Activated T-cell treated with anti-CD3 and anti-CD28 coated beads for 4 hours (primary cell): ENCODE data around the gene ULK2.
"Not testable (repeated sequence)": the region's sequence is repeated elsewhere in the genome, so short reads cannot be mapped to it uniquely, and the experiment has no call there.

ENCODE experiments used
- DNase-seq: peaks from one replicate; pipeline ENCODE4 v3.0.0-alpha.2; 2020

ULK2 gene

DNA sequence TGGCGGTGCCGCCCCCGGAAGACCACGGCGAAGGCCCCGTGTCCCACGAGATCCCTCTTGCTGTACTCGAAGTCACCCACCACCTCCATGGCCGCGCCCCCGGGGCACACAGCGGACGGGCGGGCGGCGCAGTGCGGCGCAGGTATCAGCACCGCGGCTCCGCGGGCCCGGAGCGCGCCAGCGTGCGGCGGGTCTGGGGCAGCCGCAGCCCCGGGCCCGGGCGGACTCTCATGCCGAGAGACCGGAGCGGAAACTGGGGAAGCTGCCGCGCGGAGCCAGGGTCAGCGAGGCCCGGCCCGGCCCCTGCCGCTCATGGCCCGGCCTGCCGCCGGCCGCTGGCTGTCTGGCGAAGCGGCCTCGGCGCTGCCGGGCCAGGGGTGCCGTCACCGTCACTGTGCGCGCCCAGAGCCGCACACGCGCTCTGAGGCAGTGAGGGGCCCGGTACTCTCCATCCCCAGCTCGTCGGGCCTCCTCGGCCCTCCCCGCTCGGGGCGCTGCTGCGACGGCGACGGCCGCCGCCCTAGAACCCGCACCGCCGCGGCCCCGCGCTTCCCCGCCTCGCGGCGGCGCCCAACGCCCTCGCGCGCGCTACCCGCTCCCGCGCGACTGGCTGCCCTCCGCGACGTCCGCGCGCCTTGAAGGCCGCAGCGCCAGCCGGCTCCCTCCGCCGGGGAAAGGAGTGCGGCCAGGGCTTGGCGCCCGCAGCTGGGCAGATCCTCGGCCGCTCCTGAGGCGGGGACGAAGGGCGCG is at the start of gene ULK2:
Gene ULK2 (minus strand): TSS at position 608 of the 750 bp plus-strand sequence. CDS start 519 bp downstream, at position 89.
- DNase-seq = peak; percentile 34

DNA sequence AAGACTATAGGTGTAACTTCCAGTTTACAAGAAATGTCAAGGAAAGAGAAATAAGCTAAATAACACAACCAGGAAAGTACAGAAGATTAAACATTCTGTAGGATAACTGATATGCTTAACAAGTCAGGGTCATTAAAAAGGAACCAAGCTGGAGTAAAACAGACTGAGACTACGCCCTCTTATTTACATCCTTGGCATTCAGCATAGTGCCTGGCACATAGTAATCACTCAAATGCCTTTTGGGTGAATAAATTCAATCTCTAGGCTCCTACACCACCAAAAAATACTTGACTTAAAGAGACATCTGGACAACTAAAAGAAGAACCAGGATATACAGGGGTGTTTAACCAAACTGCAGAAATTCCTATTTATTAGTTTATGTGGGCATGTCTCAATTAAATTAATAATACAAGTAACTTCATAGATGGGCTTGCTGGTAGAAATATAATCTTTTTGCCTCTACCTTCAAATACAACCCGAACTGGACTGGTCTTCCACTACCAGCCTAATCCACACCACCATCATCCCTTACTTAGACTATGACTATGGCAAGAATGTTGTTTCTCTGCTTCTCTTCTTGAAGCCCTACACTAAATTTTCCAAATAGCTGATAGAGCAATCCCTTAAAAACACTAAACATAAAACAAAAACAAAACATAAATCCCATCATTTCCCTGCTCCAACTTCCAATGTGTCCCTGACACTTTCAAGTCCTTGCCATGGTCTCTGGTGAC is 47.7 kb upstream of the ULK2 start:
- DNase-seq = no peak

DNA sequence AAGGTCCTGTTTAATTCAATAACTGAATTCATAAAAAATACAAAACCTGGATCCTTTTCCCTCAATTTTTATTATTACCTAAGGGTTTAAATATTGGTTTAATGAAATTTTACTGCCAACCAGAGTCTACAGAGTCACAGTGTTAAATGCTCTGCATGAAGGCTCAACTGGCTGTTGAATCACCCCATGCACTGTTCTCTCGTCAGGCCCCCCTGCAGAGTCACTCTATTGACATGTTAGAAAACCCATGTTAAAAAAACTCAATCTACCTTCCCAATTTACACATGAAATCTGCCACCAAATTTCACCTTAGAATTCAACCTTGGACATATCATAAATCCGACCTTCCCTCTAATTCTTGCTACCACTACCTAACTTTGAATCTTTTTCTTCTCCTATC is 43.3 kb upstream of the ULK2 start:
- no peak for DNase-seq

DNA sequence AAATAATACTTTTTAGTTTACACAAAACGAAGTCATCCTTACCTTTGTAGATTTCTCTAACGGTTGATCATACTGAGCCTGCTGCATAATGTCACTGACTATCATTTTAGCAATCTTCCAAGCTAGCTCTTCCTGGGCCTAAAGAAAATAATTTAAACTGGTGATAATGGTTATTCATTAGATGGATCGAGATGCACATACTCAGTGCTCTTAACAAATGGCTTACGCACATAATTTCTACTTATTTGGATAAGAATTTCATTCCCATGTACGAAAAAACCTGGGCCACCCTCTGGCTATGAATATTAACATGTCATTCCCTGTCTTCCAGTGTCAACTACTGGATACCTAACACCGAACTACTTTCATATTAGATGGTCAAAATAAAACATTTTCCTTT is 41.4 kb upstream of the ULK2 start:
- DNase-seq = no peak

DNA sequence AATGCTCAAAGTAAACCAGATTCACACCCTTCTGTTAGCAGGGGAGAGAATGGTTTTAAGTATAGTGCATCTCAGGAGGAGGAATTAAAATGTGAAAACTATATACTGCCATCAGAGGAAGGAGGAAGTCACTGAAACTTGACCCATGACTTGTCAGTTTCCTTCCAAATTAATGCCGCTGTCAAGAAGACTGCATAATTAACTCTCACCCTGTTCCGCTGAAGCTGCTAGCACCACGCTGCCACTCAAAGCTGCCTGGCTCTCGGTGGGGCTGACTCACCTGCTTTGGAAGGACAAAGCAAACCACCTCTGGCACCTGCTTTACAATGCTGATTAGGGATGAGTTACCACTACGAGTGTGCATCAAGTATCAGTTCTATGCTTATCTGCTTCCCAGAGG is 37.8 kb upstream of the ULK2 start:
- no peak for DNase-seq

DNA sequence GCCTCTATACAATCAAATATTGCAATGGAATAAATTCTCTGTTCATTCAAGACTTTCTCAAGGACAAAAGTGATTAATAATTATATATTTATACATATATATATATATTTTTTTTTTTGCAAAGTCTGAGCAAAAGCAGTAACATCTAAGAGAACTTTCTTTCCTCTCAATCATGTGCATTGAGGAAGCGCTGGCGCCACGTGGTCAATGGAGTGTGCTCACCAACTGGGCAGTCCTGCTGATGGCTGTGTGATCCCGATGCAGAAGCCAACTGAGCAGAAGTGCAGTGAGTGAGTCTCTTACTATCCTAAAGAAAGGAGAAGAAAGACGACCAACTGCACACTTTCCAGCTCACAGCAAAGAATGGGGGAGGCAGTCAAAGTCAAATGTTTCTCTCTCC is 37.2 kb upstream of the ULK2 start:
- no peak for DNase-seq

DNA sequence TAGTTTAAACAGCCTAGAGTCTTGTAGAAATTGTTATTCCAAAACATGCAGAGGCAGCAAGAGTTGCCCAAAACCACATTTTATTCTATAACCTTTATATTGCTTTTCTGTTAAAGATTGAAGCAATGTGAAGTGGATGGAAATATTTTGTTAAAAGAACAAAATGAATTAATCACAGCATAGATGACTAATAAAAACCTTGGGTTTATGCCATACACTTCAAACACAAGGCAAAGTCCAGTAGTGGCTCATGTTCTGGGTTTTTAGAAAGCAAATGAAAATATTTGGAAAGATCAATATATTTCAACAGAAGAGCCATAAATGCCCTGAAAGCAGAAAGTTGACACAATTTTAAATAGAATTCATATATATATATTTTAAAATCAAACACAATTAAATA is 36.7 kb upstream of the ULK2 start:
- DNase-seq = no peak

DNA sequence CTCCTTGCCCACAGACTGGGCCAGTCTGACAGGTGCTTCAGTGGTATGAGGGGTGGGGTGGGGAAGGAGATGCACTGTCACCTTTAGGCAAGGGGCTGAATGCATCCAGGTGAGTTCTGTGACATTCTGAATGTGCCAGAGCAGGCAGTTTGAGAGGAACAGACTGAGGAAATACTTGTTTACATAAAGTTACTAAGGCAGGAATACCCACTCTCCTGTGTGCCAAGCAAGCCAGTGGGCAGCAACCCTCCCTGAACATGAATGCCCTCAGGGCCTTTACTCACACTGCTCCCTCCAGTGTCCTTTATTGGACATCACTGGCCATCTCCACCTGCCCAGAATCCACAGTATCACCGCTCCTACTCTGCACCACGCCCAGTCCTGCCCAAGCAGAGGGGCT is 33.1 kb upstream of the ULK2 start:
- no peak for DNase-seq

DNA sequence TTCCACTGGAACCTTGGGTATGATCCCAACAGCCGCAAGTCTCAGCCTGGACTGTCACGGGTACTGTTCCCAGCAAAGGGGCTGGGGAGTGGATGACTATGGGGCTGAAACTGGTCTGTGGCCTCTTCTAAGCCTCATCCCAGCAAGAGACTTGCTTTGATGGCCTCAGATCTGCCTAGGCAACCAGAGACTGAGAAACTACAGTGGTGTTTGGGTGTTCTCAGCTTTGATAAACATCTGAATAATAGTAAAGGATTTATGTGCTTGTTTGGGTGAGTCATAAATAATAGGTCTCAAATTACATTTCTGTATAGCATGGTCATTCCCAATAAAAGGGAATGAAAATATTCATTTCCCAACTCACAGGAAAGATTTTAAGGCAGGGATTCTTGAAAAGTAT is 30.2 kb upstream of the ULK2 start:
- no peak for DNase-seq

DNA sequence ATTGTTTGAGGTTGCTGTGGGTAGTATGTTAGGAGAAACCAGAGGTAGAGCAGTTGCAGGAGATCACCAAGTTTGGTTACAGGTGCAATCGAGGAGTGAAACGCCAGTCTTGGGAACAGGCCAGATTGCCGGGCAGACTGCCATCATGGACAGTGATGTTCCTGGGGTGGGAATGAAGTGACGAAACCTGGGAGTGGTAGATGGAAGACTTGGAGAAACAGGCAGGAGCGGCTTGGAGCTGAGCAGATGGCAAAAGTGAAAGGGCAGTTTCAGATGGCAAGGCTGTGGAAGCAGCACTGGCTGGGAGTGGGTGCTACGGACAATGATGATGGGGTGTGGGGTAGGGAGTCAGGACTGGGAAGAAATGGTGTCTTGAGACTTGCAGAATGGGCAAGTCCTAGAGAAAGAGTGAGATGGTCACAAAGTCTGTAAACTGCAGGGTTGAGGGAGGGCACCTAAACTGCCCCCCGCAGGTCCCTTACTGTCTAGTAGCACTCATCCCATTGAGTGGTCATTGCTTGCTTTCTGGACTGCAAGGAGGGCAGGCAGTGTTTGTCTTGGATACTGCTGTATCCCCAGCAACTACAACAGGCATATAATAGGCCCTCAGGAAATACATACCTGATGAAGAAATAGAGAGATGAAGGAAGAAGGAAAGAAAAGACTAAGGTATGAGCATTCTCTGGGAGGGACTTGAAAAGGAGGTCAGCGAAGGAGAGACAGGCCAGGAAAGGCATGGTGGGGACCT is 29.5 kb upstream of the ULK2 start:
- no peak for DNase-seq

DNA sequence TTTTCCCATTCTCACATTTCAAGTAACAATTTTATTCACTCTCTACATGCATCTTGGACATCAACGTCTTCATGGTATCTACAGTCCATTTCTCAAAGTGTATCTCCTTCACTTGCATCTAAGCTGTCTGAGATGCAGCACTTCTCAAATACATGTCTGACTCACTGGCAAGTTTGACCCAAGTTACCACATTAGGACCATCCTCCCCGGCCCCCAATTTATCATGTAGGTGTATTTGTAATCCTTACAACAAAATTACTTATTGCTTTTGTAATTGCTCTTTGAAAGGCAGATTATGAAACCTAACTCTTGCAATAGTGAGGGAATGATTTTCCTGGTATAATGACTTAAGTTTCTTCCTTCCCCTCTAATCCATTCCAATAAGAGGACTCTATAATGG is 28.9 kb upstream of the ULK2 start:
- DNase-seq = no peak

DNA sequence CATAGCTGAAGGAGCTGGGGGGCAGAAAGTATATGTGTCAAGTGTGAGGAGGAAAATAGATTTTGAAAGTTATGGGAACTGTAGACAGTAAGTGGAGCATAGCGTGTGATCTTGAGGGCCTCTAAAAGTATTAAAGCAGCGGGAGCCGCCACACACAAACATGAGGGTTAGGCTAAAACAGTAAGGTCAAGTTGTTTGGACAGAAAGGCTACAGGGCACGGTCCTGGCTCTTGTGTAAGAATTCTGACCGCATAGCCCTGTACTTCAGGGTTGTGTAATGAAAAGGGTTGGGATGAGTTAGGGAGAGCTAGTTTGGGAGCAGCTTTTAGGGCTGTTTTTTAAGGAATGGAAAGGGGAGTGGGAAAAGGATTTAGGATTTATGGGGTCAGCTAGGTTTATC is 22.8 kb upstream of the ULK2 start:
- not testable (repeated sequence) for DNase-seq

DNA sequence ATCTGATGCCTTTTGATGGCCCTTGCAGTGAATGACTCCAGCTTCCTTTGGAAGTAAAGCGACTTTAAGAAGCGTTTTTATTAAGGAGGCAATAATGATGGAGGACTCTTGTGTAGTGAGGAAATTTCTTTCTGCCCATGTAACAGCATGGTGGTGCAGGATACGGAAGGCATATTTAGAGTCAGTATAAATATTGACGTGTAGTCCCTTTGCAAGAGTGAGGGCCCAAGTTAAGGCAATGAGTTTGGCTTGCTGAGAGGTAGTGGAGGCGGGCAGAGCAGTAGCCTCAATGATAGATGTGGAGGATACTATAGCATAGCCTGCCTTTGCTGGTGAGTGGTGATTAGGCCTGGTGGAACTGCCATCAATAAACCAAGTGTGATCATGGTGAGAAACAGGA is 22.3 kb upstream of the ULK2 start:
- DNase-seq = not testable (repeated sequence)

DNA sequence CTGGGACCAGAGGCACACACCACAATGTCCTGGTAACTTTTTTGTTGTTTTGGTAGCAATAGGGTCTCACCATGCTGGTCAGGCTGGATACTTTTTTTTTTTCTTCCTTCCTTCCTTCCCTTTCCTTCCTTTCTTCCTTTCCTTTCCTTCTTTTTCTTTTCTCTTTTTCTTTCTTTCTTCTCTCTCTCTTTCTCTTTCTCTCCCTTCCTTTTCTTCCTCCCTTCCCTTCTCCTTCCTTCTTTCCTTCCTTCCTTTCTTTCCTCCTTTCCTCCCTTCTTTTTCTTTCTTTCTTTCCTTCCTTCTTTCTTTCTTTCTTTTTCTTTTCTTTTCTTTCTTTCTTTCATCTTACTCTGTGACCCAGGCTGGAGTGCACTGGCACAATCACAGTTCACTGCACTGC is 18.4 kb upstream of the ULK2 start:
- no peak for DNase-seq

DNA sequence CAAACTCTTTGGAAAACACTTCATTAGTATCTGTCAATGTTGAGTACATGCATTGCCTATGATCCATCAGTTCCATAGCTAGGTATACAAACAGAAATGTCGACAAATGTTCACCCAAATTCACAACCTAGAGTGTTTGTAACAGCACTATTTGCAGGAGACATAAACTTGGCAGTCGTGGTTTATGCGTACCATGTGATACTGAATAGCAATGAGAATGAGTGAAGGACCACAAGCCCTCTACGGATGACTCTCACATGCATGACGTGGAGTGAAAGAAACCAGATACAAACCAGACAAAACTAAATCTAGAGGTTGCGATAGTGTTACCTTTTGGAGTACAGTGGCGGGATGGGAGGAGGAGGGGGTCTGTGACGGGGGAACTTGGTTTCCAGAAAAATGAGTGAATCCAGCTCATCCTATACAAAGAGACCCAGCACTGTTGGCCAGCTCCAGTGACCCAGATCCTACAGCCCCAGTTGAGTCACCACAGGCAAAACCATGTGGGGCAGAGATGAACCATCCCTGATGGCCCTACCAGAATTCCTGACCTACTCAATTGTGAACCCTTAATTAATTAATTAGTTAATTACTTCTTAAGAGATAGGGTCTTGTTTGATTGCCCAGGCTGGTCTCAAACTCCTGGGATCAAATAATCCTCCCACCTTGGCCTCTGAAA is 15.9 kb upstream of the ULK2 start:
- no peak for DNase-seq

DNA sequence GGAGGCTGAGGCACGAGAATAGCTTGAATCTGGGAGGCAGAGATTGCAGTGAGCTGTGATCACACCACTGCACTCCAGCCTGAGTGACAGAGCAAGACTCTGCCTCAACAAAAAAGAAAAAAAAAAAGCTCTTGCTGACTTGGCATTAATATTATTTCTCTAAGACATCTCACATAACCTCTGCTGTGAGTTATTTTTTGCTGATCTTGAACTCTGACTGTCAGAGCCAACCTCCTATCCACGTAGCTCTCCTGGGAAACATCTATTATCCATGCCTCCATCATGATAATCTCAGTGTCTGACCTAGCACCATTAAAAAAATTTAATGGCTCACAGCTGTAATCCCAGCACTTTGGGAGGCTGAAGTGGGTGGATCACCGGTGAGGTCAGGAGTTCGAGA is 12.7 kb upstream of the ULK2 start:
- no peak for DNase-seq

DNA sequence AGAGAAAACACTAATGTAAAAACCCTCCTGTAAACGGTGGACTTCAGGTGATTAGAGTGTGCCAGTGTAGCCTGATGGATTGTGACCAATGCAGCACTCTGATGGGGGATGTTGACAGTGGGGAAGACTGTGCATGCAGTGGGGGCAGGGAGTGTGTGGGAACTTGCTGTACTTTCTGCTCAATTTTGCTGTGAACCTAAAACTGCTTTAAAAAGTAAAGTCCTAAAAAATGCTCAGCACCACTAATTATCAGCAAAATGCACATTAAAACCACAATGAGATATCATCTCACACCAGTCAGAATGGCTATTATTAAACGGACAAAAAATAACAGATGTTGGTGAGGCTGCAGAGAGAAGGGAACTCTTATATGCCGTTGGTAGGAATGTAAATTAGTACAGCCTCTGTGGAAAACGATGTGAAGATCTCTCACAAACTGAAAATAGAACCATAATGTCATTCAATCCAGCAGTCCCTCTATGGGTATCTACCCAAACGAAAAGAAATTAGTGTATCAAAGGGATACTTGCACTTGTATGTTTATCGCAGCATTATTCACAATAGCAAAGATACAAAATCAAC is 9.7 kb upstream of the ULK2 start:
- no peak for DNase-seq

DNA sequence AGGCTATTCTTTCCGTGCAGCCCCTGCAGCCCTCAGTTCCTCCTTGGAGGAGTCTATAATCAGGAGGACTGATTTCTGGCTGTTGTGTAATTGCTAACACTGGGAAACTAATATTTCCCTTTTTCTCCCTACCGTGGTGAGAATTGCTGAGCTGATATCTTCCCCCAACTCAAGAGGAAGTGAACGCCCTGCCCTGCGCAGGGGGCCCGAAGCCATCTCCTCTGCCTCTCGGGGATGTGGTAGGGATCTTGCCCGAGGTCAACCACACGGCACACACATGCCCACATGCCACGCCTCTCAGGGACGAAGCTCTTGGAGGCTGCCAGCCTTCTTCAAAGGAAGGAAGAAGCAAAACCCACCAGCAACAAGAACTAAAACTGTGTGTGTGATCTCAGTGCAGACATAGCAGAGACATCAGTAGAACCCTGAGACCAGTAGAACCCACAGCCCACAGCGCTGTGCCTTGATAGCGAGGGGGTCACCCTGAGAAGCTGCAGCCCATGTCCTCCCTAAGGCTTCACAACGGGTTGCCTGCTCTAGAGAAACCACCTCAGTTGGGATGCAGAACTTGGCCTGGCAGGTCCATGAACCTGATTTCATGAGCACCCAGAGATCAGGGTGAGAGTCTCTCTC is 8.9 kb upstream of the ULK2 start:
- DNase-seq = no peak

DNA sequence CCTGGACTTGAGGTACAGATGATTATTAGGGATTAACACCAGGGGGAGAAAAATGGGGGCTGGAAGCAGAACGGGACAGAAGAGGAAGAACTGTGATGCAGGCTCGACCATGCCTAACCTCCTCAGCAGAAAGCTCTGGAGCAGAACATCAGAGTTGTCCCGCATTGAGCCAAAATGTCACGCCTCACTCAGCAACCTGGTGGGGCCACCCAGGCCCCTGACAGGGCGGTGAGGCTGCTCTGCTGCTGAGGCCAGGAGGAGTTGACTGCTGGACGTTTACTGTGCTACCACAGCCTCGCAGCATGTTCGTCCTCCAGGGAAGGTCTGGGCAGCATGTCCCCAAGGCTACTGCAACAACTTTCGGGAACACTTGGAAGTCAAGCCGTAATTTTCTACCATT is 6.5 kb upstream of the ULK2 start:
- DNase-seq = no peak

DNA sequence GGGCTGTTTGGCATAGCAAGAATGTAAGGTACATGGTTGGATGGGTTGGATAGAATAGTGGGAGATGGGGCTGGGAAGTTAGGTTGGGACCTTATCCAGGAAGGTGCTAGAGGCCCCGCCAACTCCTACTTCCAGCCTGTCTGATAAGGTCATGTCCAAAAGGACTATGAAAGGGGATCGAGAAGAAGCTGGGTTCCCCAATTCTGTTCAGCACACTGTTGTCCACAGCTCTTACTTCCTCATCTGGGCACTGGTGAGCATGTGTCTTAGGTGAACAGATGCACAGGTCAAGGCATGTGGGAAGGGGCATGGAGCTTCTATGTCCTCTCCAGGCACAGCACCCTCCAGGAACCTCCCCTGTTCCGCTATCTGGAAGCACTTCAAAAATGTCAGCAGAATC is 5.6 kb upstream of the ULK2 start:
- DNase-seq = no peak

DNA sequence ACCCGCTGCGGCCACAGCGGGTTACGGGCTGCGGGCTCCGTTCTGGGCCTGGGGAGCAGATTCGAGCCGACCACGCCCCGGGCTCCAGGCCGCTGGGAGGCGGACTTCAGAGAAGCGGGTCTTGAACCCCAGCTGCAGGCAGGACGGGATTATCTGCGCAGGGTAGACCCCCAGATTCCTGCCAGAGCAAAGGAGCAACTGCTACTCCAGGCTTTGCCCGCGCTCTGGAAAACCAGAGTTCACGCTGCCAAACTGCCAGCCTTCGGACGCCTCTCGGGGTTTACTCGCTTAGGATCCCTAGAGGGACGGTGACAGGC is 301 bp upstream of the ULK2 start:
- no peak for DNase-seq

DNA sequence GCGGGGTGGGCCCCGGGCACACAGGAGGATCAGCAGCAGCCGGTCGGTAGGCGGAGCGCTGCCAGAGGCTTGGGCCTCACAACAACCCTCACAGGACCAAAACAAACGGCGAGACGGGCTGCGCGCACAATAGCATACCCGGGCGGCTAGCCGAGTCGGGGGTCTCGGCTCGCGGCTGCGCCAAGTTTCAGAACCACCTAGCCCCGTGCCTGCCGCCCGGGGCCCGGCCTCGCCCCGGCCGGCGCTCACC is 732 bp downstream of the ULK2 start:
- DNase-seq = peak; percentile 16

DNA sequence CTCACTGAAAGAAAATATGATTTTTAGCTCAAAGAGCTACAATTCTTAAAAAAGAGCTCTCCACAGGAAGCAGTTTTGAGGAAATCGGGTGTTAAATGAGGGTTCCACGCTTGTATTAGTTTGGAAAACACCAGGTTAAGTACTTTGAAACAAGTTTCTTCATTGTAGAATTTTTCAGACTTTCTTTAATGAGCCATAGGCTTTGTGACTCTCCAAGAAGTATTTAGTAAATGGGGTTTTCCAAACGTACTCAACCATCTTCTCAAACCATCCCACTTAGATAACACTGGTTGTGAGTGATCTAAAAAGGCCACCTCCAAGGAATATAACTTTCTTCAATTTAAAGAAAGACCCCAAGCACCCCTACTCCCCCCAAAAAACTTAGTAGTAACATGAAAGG is 2.7 kb downstream of the ULK2 start:
- DNase-seq = no peak
